PC-9 (cell line): Measurements from ENCODE around the gene PLEKHB1. TPM values are rescaled to one million over a fixed set of nuclear protein-coding genes. Genes with fewer than 3 reads are reported as not detected.

ENCODE experiments used
- BruUV-seq: library from RNA; stranded (reverse); fragments of 400-500 nt; replicated peaks from 2 replicates; lab custom pipeline; 2021; lab: Mats Ljungman, UMichigan
- CTCF ChIA-PET: fragments of 300-600 bp; sonication (Branson Sonifier 250); formaldehyde crosslinking; loops from one replicate; lab custom pipeline; 2022; ENCODE audit warnings: antibody characterized with exemption; lab: Charles Lee
- POLR2A ChIA-PET: fragments of 300-600 bp; sonication (Branson Sonifier 250); formaldehyde crosslinking; loops from one replicate; lab custom pipeline; 2022; ENCODE audit warnings: antibody characterized with exemption; ENCODE audit not compliant: unreplicated experiment; lab: Charles Lee
- DNase-seq, 2 experiments: peaks; one replicate each; pipeline versions ENCODE4 v3.0.0 to v3.0.0-alpha.2; 2015 to 2022; ENCODE audit warnings: mixed read lengths in 1 of 2
- H2AFZ ChIP-seq: fragments of 200-600 bp; sonication (generic); 2 replicates; pipeline ENCODE4 v1.8.1; 2017; ENCODE audit warnings: antibody characterized with exemption
- H3F3A ChIP-seq: fragments of 200-600 bp; sonication (generic); 2 replicates; pipeline ENCODE4 v1.8.1; 2017; ENCODE audit warnings: antibody characterized with exemption, mild to moderate bottlenecking, low read depth; ENCODE audit not compliant: insufficient read depth
- H3K27ac ChIP-seq: fragments of 200-600 bp; sonication (generic); 2 replicates; pipeline ENCODE4 v1.6.1; 2016; ENCODE audit warnings: mixed run types
- H3K27me3 ChIP-seq: fragments of 200-600 bp; sonication (generic); 2 replicates; pipeline ENCODE4 v1.6.1; 2016; ENCODE audit warnings: low read depth, mixed run types; ENCODE audit not compliant: insufficient read depth
- H3K36me3 ChIP-seq: fragments of 200-600 bp; sonication (generic); 2 replicates; pipeline ENCODE4 v1.6.1; 2016; ENCODE audit warnings: low read depth, mixed run types
- H3K4me1 ChIP-seq: fragments of 200-600 bp; sonication (generic); replicated peaks from 2 replicates; pipeline ENCODE4 v1.6.1; 2016; ENCODE audit warnings: mixed run types; ENCODE audit not compliant: insufficient read depth
- H3K4me2 ChIP-seq: fragments of 200-600 bp; sonication (generic); 2 replicates; pipeline ENCODE4 v1.6.1; 2017; ENCODE audit warnings: mixed run types
- H3K4me3 ChIP-seq: fragments of 200-600 bp; sonication (generic); 2 replicates; pipeline ENCODE4 v1.6.1; 2016; ENCODE audit warnings: mixed run types
- H3K79me2 ChIP-seq: fragments of 200-600 bp; sonication (generic); 2 replicates; pipeline ENCODE4 v1.6.1; 2017; ENCODE audit warnings: low read depth, mixed run types
- H3K9me2 ChIP-seq: fragments of 200-600 bp; sonication (generic); 2 replicates; pipeline ENCODE4 v1.8.1; 2017; ENCODE audit warnings: mild to moderate bottlenecking; ENCODE audit not compliant: insufficient read depth
- H3K9me3 ChIP-seq: fragments of 200-600 bp; sonication (generic); 2 replicates; pipeline ENCODE4 v1.8.1; 2016; ENCODE audit warnings: low read depth; ENCODE audit not compliant: insufficient read depth
- H4K20me1 ChIP-seq: fragments of 200-600 bp; sonication (generic); 2 replicates; pipeline ENCODE4 v1.8.1; 2017; ENCODE audit not compliant: insufficient read depth
- CTCF ChIP-seq: fragments of 200-600 bp; sonication (generic); conservative IDR thresholded peaks from 2 replicates; pipeline ENCODE4 v1.6.1; 2017; ENCODE audit warnings: mixed run types, antibody characterized with exemption, mild to moderate bottlenecking, moderate library complexity
- EZH2 ChIP-seq: fragments of 200-600 bp; sonication (generic); IDR thresholded peaks from 2 replicates; pipeline ENCODE4 v1.8.0; 2017; ENCODE audit warnings: antibody characterized with exemption, low read depth
- intact Hi-C: fragments of 100-400 bp; cut with micrococcal nuclease; formaldehyde crosslinking; loops from one replicate; pipeline ENCODE4 v1.10.0; 2022; ENCODE audit not compliant: unreplicated experiment
- total RNA-seq: library from RNA; stranded (reverse); gene quantifications from 2 replicates; pipeline ENCODE4 v1.2.3, GENCODE V29; 2021

The PLEKHB1 gene
- total RNA-seq, 1 experiment from 2014 or later = 29.1 TPM

- H3K79me2 ChIP-seq = no peaks in the 10 kb centered on the region
- no peaks in the 10 kb centered on the region for H4K20me1 ChIP-seq
- ChIA-PET CTCF (interaction anchor here (1.5 kb wide), 1 partner anchor 8 kb away, joined by 3 read pairs; no protein-coding TSS in a partner anchor), POLR2A (no interaction called here)
- H3K36me3 ChIP-seq = no peaks in the 10 kb centered on the region
- no peaks in the 10 kb centered on the region for H3K4me1 ChIP-seq
- intact Hi-C loops = no loop called here
- no peaks in the 10 kb centered on the region for H3K27me3 ChIP-seq
- no peak for DNase-seq
- H2AFZ ChIP-seq = no peak overlapping the region
- H3K9me2 ChIP-seq = no peaks in the 10 kb centered on the region
- TF ChIP-seq EZH2 = no peak
- TF ChIP-seq CTCF = no peak
- H3K4me3 ChIP-seq = no peak overlapping the region
- no TSS peak for BruUV-seq
- no peaks in the 10 kb centered on the region for H3K9me3 ChIP-seq
- no peak overlapping the region for H3K27ac ChIP-seq
- no peaks in the 10 kb centered on the region for H3F3A ChIP-seq
- no peak overlapping the region for H3K4me2 ChIP-seq
Measured at GRCh38 chr11:73633999-73634398, 12.4 kb upstream of the PLEKHB1 start.

GRCh38 chr11:73635721-73636120 lies 10.7 kb upstream of the PLEKHB1 start:
- Histone ChIP-seq H3K36me3 (no peaks in the 10 kb centered on the region), H3K79me2 (no peaks in the 10 kb centered on the region), H3K9me3 (no peaks in the 10 kb centered on the region), H3K4me1 (no peaks in the 10 kb centered on the region), H3K27ac (no peak overlapping the region), H2AFZ (no peak overlapping the region), H3K4me2 (no peak overlapping the region), H3K4me3 (no peak overlapping the region), H3K9me2 (no peaks in the 10 kb centered on the region), H3K27me3 (no peaks in the 10 kb centered on the region), H3F3A (no peaks in the 10 kb centered on the region), H4K20me1 (no peaks in the 10 kb centered on the region)
- TF ChIP-seq EZH2 (no peak), CTCF (no peak)
- POLR2A ChIA-PET = no interaction called here
- DNase-seq = no peak
- intact Hi-C loops = no loop called here
- CTCF ChIA-PET = no interaction called here
- BruUV-seq = no TSS peak

GRCh38 chr11:73636249-73636648 lies 10.1 kb upstream of the PLEKHB1 start:
- H3K4me1 ChIP-seq = no peaks in the 10 kb centered on the region
- no TSS peak for BruUV-seq
- POLR2A ChIA-PET = interaction anchor here (0.7 kb wide), 1 partner anchor 52 kb away, joined by 5 read pairs; no protein-coding TSS in a partner anchor

More at GRCh38 chr11:73636249-73636648, 10.1 kb upstream of the PLEKHB1 start:
- Histone ChIP-seq H3K27ac (no peak overlapping the region), H3F3A (no peaks in the 10 kb centered on the region), H3K9me3 (no peaks in the 10 kb centered on the region), H3K27me3 (no peaks in the 10 kb centered on the region), H3K9me2 (no peaks in the 10 kb centered on the region), H3K4me3 (no peak overlapping the region), H3K4me2 (no peak overlapping the region), H2AFZ (no peak overlapping the region), H3K36me3 (no peaks in the 10 kb centered on the region), H3K79me2 (no peaks in the 10 kb centered on the region), H4K20me1 (no peaks in the 10 kb centered on the region)
- TF ChIP-seq EZH2 (no peak), CTCF (no peak)
- no peak for DNase-seq
- intact Hi-C loops = no loop called here
- CTCF ChIA-PET = no interaction called here
